Measurements from ENCODE around the gene RDH5.
"Not testable (repeated sequence)": the region's sequence is repeated elsewhere in the genome, so short reads cannot be mapped to it uniquely, and the experiment has no call there.

Gene RDH5

GRCh38 chr12:55745361-55746173, 25.4 kb downstream of the RDH5 start:
- DNase-seq (ENCODE audit: low spot score): no peak

- no peak for DNase-seq (ENCODE audit: low spot score)
Observed at GRCh38 chr12:55746174-55746912, 26.1 kb downstream of the RDH5 start.

- DNase-seq (ENCODE audit: low spot score): no peak
Observed at GRCh38 chr12:55746913-55747231, 26.7 kb downstream of the RDH5 start.

- DNase-seq (ENCODE audit: low spot score): no peak
Observed at GRCh38 chr12:55748230-55748993, 28.2 kb downstream of the RDH5 start.

- no peak for DNase-seq (ENCODE audit: low spot score)
Observed at GRCh38 chr12:55755246-55755645, 35.1 kb downstream of the RDH5 start.

DNA sequence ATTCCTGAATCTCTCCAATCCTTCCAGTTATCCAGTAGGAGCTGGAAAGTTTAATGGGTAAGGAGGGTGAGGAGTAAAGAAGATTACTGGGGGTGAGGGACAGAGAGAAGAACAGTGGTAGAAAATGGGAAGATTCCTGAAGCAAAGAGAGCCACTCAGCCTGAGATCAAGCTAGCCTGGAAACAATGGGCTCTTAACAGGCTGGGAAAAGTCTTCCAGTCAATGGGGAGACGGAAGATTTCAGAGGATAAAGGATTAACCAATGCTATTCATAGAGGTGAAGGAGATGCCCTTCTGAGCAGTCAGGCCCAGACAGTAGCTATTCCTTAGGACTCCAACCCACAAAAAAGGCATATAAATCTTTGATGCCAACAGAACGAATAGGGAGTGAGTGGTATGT, 37.5 kb downstream of the RDH5 start:
- no peak for DNase-seq (ENCODE audit: low spot score)

- not testable (repeated sequence) for DNase-seq (ENCODE audit: low spot score)
Observed at GRCh38 chr12:55758575-55758974, 38.4 kb downstream of the RDH5 start.

DNA sequence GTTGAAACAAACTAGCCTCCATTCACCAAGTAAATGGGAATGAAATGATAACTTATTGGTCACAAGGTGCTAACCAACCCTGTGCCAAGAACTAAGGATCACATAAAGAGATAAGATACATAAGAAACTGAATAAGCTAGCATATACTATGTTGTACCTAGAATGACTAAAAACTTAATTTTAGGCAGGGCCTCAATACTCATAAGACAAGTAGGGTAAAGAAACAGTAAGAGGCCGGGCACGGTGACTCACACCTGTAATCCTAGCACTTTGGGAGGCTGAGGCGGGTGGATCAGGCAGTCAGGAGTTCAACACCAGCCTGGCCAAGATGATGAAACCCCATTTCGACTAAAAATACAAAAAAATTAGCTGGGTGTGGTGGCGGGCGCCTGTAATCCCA, 40.5 kb downstream of the RDH5 start:
- no peak for DNase-seq (ENCODE audit: low spot score)

- DNase-seq (ENCODE audit: low spot score): no peak
Observed at GRCh38 chr12:55762646-55763045, 42.5 kb downstream of the RDH5 start.

DNA sequence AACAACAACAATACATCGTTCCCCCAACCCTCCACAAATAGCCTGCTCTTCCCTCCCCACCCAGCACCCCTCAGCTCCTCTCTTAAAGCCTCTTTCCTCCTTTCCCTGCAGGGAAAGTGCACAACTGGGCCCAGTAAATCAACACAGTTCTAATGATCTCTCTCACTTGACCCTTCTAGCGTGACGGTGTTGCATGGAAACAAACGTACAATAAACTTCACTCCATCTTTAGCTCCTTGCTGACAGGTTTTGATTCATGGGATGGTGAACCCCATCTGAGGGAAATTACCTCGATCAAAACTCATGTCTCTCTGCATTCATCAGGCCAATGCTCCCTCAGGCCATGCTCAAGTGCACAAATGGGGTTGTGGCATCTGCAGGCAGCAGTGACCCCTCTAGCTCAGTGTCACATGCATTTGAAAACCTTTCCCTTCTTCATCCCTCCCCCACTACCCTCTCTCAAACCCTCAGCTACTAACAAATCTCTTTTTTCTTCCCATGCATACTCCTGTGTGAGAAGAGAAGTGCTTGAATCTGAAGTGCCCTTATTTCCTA, 45.6 kb downstream of the RDH5 start:
- no peak for DNase-seq (ENCODE audit: low spot score)

DNA sequence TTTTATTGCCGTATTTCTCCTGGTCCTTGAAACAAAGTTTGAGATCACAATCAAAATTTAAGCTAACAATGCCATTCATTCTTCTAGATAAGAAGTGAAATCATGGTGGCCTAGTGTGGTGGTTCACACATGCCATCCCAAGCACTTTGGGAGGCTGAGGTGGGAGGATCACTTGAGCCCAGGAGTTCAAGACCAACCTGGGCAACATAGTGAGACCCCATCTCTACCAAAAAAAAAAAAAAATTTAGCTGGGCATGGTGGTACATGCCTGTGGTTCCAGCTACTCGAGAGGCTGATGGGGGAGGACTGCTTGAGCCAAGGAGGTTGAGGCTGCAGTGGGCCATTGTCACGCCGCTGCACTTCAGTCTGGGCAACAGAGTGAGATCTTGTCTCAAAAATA, 47.0 kb downstream of the RDH5 start:
- no peak for DNase-seq (ENCODE audit: low spot score)

- DNase-seq (ENCODE audit: low spot score): no peak
Observed at GRCh38 chr12:55771736-55772135, 51.5 kb downstream of the RDH5 start.
